GM10266 (cell line): ENCODE data around the gene TMEM125.

Experiments
- DNase-seq: peaks from one replicate; pipeline ENCODE4 v3.0.0; 2012; ENCODE audit errors: extremely low spot score
- TF ChIP-seq, protein P1 (sequence below): IDR thresholded peaks from 2 replicates; pipeline ENCODE4 v1.5.1; 2012; ENCODE audit warnings: mild to moderate bottlenecking, low read depth; ENCODE audit not compliant: control insufficient read depth, insufficient read depth; ENCODE audit errors: missing control alignments

Gene TMEM125

DNA sequence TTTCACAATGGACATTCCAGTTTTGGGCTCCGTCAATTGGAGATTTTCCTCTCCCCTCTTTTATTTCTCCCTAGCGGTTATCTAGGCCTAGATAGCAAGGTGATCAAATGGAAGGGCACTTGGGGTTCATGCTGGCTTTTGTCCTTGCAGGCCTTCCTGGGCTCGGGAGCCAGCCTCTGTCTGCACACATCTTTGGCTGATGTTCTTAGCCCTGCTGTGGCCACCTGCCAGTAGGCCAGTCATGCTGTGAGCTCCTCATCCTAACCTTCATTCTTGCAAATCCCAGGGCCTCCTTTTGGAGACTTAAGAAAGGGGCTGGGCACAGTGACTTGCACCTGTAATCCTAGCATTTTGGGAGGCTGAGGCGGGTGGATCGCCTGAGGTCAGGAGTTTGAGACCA lies 44.5 kb downstream of the TMEM125 start:
- TF ChIP-seq, protein P1, sequence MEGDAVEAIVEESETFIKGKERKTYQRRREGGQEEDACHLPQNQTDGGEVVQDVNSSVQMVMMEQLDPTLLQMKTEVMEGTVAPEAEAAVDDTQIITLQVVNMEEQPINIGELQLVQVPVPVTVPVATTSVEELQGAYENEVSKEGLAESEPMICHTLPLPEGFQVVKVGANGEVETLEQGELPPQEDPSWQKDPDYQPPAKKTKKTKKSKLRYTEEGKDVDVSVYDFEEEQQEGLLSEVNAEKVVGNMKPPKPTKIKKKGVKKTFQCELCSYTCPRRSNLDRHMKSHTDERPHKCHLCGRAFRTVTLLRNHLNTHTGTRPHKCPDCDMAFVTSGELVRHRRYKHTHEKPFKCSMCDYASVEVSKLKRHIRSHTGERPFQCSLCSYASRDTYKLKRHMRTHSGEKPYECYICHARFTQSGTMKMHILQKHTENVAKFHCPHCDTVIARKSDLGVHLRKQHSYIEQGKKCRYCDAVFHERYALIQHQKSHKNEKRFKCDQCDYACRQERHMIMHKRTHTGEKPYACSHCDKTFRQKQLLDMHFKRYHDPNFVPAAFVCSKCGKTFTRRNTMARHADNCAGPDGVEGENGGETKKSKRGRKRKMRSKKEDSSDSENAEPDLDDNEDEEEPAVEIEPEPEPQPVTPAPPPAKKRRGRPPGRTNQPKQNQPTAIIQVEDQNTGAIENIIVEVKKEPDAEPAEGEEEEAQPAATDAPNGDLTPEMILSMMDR: no peak
- DNase-seq: no peak

DNA sequence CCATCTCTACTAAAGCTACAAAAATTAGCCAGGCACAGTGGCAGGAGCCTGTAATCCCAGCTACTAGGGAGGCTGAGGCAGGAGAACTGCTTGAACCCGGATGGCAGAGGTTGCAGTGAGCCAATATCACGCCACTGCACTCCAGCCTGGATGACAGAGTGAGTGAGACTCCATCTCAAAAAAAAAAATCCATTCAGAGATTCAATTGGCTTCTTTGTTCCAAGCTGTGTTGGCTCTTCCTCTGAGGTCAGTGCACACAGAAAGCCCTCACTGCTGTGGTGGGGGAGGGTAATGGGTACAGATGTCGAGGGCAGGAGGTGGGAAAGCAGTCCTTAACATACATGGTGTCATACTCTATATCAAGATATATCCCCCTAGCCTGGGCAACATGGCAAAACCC lies 45.7 kb downstream of the TMEM125 start:
- TF ChIP-seq, protein P1: no peak

DNA sequence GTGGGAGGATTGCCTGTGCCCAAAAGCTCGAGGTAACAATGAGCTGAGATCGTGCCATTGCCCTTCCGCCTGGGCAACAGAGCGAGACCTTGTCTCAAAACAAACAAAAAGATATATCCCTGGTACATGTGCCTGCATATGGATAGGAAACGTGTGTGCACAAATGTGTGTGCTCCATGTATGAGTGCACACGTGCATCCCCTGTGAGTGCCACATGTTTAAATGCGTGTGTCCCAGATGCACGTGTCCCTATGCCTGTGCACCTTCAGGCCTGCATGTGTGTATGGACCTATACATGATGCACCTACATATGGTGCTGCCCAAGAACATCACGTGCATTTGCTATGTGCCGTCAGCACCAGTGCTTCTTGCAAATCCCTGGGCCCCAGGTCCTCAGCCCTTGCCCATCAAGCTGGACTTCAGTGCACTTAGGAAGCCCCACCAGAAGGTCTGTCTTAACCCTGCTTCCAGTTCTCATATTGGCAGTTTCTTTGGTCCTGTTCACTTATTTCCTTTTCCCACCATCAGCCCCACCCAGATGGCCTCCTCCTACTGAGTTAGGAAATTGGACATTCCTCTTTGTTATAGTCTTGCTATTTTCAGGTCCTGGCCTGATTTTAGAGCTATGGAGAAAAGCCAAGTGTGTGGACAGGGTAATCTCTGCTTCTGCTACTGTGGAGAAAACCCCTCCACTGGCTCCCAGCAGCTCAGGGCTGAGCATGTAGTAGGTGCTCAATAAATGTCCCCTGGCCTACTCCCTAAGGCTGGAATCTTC lies 46.4 kb downstream of the TMEM125 start:
- TF ChIP-seq, protein P1: no peak
- no peak for DNase-seq

More for the DNA sequence above, 45.7 kb downstream of the TMEM125 start:
- no peak for DNase-seq

DNA sequence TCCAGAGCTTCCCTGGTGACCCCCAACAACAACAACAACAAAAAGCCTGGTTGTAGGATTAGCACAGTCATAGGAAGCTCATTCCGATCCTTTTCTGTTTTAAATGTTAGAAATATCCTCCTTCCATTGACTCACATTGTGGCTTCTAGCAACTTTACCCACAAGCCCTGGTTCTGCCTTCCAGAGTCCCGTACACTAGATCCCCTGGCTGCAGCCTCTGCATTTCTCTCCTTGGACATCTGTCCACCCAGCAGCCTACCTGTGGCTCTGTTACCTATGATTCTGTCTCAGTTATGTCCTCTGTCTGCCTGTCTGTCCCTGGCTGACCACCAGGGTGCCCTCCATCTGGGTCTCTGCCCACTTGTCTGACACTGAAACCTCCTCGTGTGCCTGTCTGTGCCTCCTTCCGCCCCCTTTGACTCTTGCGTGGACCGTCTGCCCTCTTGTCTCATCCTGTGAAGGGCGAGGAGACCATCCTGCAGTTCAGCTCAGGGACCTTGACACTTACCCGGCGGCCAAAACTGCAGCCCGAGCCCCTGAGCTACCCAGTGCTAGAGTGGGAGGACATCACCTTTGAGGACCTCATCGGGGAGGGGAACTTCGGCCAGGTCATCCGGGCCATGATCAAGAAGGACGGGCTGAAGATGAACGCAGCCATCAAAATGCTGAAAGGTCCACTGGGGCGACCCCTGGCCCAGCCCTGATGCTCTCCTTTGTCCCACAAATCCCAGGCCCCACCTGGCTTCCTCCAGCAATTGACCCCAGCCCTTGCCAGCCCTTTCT lies 47.1 kb downstream of the TMEM125 start:
- TF ChIP-seq, protein P1: no peak
- DNase-seq: no peak

DNA sequence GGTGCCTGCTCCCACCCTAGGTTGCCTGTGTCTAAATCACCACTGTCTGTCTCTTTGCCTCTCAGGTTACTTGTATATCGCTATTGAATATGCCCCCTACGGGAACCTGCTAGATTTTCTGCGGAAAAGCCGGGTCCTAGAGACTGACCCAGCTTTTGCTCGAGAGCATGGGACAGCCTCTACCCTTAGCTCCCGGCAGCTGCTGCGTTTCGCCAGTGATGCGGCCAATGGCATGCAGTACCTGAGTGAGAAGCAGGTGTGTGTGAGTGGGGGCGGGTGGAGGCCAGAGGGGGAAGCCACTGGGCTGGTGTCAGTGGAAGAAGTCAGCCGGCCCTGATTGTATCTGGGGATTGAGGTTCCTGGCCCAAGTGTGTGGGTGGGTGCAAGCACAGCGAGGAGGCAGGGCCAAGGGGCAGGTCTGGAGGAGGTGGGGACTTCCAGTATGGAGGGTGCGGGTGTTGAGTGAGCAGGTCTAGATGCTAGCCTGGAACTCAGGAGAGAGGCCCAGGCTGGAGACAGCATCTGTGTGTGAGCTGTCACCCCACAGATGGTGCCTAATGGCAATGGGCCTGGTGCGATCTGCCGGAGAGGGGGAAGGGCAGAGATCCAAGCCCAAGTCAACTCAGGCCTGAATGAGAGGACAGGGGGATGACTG lies 48.2 kb downstream of the TMEM125 start:
- no peak for DNase-seq
- TF ChIP-seq, protein P1: no peak

DNA sequence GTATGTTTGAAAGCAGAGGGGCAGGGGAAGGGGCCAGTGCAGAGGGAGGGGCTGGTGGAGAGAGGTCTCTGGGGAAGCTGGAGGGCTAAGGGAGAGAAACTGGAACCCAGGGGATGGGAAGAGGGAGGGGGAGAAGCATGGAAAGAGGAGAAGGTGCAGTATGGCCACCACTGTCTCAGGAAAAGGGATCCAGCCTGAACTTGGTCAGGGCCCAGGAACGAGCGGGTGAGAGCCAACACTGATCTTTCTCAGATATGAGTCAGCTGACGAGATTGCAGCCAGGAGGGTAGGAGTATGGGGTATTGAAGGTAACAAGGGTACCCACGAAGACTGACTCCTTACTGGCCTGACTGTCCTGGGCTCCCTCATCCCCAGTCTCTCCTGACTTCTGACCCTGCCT lies 49.0 kb downstream of the TMEM125 start:
- no peak for DNase-seq
- TF ChIP-seq, protein P1: no peak

DNA sequence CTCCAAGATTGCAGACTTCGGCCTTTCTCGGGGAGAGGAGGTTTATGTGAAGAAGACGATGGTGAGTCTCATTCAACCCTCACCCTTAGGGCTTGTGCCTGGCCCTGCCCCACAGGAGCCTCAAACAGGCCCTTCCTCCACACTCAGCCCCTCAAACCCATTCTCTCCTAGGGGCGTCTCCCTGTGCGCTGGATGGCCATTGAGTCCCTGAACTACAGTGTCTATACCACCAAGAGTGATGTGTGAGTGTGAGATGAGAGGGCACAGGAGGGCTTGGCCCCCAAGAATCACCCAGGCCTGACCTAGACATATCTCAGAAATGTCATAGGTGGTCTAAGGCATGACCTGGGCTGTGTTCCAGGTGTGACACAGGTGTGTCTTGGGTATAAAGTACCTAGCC lies 49.5 kb downstream of the TMEM125 start:
- no peak for DNase-seq
- TF ChIP-seq, protein P1: no peak
